ENCODE data around the gene TNC. TPM values are rescaled to one million over a fixed set of nuclear protein-coding genes. Genes with fewer than 3 reads are reported as not detected.

TNC gene
- total and polyA plus RNA-seq, 10 of the 15 experiments (the other 5 are each of a cell fraction or from before 2014, with no cell fraction given) = 0.05 to 4.2 (median 0.14) TPM

DNA sequence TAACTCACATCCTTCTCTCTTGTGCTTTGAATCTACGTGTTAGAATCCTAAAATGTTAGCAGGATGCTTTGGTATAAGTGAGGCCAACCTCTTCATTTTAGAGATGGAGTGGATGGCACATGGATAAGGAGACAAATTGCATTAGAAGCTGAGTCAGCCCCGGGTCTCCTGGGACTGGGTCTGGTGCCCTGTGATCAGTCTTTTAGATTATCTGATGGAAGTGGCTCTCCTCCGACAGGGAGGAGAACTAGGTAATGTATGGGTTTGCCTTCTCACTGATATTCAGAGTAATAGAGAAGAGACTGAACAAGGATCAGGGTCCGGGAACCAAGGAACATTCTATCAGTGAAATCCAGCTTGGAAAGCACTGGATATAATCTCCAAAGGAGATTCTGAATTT, 112.6 kb downstream of the TNC start (continued):
- TF ChIP-seq, protein P1, sequence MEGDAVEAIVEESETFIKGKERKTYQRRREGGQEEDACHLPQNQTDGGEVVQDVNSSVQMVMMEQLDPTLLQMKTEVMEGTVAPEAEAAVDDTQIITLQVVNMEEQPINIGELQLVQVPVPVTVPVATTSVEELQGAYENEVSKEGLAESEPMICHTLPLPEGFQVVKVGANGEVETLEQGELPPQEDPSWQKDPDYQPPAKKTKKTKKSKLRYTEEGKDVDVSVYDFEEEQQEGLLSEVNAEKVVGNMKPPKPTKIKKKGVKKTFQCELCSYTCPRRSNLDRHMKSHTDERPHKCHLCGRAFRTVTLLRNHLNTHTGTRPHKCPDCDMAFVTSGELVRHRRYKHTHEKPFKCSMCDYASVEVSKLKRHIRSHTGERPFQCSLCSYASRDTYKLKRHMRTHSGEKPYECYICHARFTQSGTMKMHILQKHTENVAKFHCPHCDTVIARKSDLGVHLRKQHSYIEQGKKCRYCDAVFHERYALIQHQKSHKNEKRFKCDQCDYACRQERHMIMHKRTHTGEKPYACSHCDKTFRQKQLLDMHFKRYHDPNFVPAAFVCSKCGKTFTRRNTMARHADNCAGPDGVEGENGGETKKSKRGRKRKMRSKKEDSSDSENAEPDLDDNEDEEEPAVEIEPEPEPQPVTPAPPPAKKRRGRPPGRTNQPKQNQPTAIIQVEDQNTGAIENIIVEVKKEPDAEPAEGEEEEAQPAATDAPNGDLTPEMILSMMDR (IDR thresholded peaks at IDR 0.05 in 2 of 3, conservative IDR thresholded peaks at IDR 0.05 in 1 of 3; ENCODE audit: control insufficient read depth in 2 of 3, extremely low read depth in 1 of 3, insufficient read depth in 1 of 3, low read depth in 3 of 3, low read length in 3 of 3) = no peak
- TF ChIP-seq POLR2A (IDR thresholded peaks at IDR 0.05; ENCODE audit: low read depth, low read length) (no peak), ZZZ3 (IDR thresholded peaks at IDR 0.05; ENCODE audit: control insufficient read depth, insufficient read length, low read depth) (no peak), NFXL1 (IDR thresholded peaks at IDR 0.05; ENCODE audit: borderline replicate concordance) (no peak), SKIL (IDR thresholded peaks at IDR 0.05; ENCODE audit: low read depth, poor library complexity, severe bottlenecking) (no peak), NFYA (IDR thresholded peaks at IDR 0.05; ENCODE audit: borderline replicate concordance, low read depth, low read length) (no peak), KAT2A (conservative IDR thresholded peaks at IDR 0.05; ENCODE audit: control insufficient read depth, low read depth, low read length) (no peak), HDAC2 (IDR thresholded peaks at IDR 0.05) (no peak), POLR2AphosphoS2 (IDR thresholded peaks at IDR 0.05; ENCODE audit: low read depth, low read length) (no peak), CBX3 (IDR thresholded peaks at IDR 0.05; ENCODE audit: borderline replicate concordance, low read depth) (no peak), MYB (IDR thresholded peaks at IDR 0.05; ENCODE audit: borderline replicate concordance, low read depth, low read length) (no peak), SMARCA5 (IDR thresholded peaks at IDR 0.05) (no peak), CEBPB (IDR thresholded peaks at IDR 0.05; ENCODE audit: borderline replicate concordance in 1 of 2, low read depth in 2 of 2, low read length in 2 of 2) (no peak), IKZF1 (conservative IDR thresholded peaks at IDR 0.05) (no peak)
- TF ChIP-seq, protein P2, sequence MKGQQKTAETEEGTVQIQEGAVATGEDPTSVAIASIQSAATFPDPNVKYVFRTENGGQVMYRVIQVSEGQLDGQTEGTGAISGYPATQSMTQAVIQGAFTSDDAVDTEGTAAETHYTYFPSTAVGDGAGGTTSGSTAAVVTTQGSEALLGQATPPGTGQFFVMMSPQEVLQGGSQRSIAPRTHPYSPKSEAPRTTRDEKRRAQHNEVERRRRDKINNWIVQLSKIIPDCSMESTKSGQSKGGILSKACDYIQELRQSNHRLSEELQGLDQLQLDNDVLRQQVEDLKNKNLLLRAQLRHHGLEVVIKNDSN (IDR thresholded peaks at IDR 0.05; ENCODE audit: borderline replicate concordance, extremely low read length, insufficient read depth, low read depth, low read length) = no peak
